Esophagus (tissue), 2 donors: ENCODE results near the gene TMCC3. TPM values are rescaled to one million over a fixed set of nuclear protein-coding genes. Genes with fewer than 3 reads are reported as not detected.

Experiments used
- H3K27ac ChIP-seq, 2 donors: one replicate each; pipeline ENCODE4 v1.5.1; 2013; ENCODE audit warnings: low read depth in 2 of 2, mild to moderate bottlenecking in 2 of 2, inconsistent platforms in 1 of 2, low read length in 1 of 2, moderate library complexity in 1 of 2
- H3K27me3 ChIP-seq, 2 donors: one replicate each; pipeline ENCODE4 v1.6.1; 2013; ENCODE audit warnings: low read length in 2 of 2, control low read depth in 1 of 2, mild to moderate bottlenecking in 1 of 2; ENCODE audit not compliant: insufficient read depth in 2 of 2, control insufficient read depth in 1 of 2
- H3K36me3 ChIP-seq, 2 donors: one replicate each; pipeline ENCODE4 v1.6.1; 2013; ENCODE audit warnings: low read length in 1 of 2; ENCODE audit not compliant: control insufficient read depth in 2 of 2, insufficient read depth in 2 of 2
- H3K4me1 ChIP-seq, 2 donors: one replicate each; pipeline ENCODE4 v1.6.1; 2013; ENCODE audit warnings: low read length in 1 of 2; ENCODE audit not compliant: control insufficient read depth in 2 of 2, insufficient read depth in 2 of 2
- H3K4me3 ChIP-seq, 2 donors: one replicate each; pipeline ENCODE4 v1.5.1; 2013; ENCODE audit warnings: low read length in 2 of 2, mild to moderate bottlenecking in 2 of 2, low read depth in 1 of 2, moderate library complexity in 1 of 2
- H3K9me3 ChIP-seq, 2 donors: one replicate each; pipeline ENCODE4 v1.6.1; 2013; ENCODE audit warnings: mild to moderate bottlenecking in 2 of 2, low read depth in 1 of 2, low read length in 1 of 2, moderate library complexity in 1 of 2; ENCODE audit not compliant: control insufficient read depth in 2 of 2, insufficient read depth in 1 of 2
- WGBS, 2 donors: extraction: QIAGEN DNeasy Blood & Tissue Kit; methylation state at CpG; one replicate each; pipeline ENCODE4 v1.1.7; 2013; 5-methylcytosine and 5-hydroxymethylcytosine counted together
- polyA plus RNA-seq, 2 donors: library from polyadenylated mRNA; stranded (reverse); fragments of 200-250 nt; gene quantifications; one replicate each; pipeline ENCODE4 v1.2.3, GENCODE V29; 2013
- donor health status: healthy with polysubstance abuse.
- donor health status: Bipolar disorder and iron deficiency.

TMCC3 gene
- polyA plus RNA-seq, 2 donors: 2.5 to 3.0 TPM

DNA sequence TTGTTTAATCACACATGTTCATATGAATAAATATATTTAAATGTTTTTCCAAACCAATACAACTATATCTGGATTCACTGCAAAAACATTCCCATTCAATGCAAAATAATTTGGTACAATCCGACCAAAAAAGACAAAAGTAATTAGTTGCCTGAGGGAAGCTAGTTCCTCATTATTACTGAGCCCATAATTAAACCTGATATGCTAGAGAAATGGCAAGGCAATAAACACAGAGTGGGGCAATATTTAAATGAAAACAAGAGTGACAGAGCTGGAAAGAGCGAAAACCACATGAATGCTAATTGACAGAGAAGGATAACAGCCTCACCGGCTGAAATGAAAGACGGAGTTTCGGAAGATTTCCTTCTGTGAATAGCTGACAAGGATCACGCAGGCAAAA lies 82.6 kb downstream of the TMCC3 start:
- 93 to 94% methylated on average over 6 of the region's 6 CpGs for WGBS, 2 donors
- Histone ChIP-seq H3K9me3 (no peaks in the 10 kb centered on the region), H3K36me3 (peaks cover 0 to 4% of the 10 kb centered on the region in 2 donors), H3K27ac (no peak overlapping the region), H3K27me3 (no peaks in the 10 kb centered on the region), H3K4me1 (no peaks in the 10 kb centered on the region), H3K4me3 (no peak overlapping the region)

- Histone ChIP-seq H3K36me3 (peaks cover 0 to 2% of the 10 kb centered on the region in 2 donors), H3K4me1 (peaks cover 0 to 4% of the 10 kb centered on the region in 2 donors), H3K9me3 (no peaks in the 10 kb centered on the region), H3K27me3 (no peaks in the 10 kb centered on the region), H3K27ac (no peak overlapping the region), H3K4me3 (no peak overlapping the region)
- WGBS, 2 donors: 86 to 89% methylated on average over 8 of the region's 8 CpGs
These were observed 84.0 kb downstream of the TMCC3 start for GRCh38 chr12:94566345-94566744.

DNA sequence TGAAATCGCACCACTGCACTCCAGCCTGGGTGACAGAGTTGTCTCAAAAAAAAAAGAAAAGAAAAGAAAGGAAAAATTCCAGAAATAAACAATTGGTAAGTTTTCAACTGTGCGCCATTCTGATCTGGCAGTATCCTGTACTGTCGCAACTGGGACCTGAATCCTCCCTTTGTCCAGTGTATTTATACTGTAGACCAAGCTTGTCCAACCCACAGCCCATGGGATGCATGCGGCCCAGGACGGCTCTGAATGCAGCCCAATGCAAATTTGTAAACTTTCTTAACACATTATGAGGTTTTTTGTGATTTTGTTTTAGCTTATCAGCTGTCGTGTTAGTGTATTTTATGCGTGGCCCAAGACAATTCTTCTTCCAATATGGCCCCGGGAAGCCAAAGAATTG lies 84.7 kb downstream of the TMCC3 start:
- H3K9me3 ChIP-seq: no peaks in the 10 kb centered on the region
- H3K27me3 ChIP-seq: no peaks in the 10 kb centered on the region
- H3K27ac ChIP-seq: no peak overlapping the region
- H3K36me3 ChIP-seq: peaks cover 0 to under 1% of the 10 kb centered on the region in 2 donors
- H3K4me3 ChIP-seq: no peak overlapping the region
- WGBS, 2 donors: 93 to 96% methylated on average over 8 of the region's 8 CpGs
- peaks cover 0 to 6% of the 10 kb centered on the region in 2 donors for H3K4me1 ChIP-seq

GRCh38 chr12:94563286-94563685 lies 87.1 kb downstream of the TMCC3 start:
- no peaks in the 10 kb centered on the region for H3K9me3 ChIP-seq
- H3K36me3 ChIP-seq: no peaks in the 10 kb centered on the region
- H3K4me3 ChIP-seq: no peak overlapping the region
- no peaks in the 10 kb centered on the region for H3K27me3 ChIP-seq
- peaks cover 2 to 9% of the 10 kb centered on the region in 2 donors for H3K4me1 ChIP-seq
- no peak overlapping the region for H3K27ac ChIP-seq
- WGBS, 2 donors: 73 to 81% methylated on average over 5 of the region's 5 CpGs

DNA sequence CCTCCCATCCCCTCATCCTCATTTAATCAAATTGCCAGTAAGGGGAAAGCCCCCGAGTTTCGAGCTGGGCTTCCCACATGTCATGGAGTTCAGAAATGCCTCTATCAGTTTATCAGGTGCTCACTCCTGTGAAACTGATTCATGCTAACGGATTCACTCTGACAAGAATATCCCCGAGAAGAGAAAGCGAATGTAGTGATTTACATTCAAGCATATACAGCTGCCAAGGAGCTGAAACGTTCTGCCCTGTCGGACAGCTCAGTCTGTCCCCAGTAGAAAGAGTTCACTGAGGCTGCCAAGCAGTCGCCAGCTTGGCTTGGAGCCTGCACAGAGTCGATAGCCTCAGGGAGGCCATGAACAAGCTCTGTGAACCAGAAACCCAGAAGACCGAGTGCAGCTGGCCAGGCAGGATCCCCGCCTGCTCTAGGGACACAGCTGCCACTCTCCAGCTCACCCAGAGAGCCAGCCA lies 88.4 kb downstream of the TMCC3 start:
- no peaks in the 10 kb centered on the region for H3K27me3 ChIP-seq
- 39 to 44% methylated on average over 11 of the region's 11 CpGs for WGBS, 2 donors
- no peaks in the 10 kb centered on the region for H3K9me3 ChIP-seq
- H3K36me3 ChIP-seq: no peaks in the 10 kb centered on the region
- H3K27ac ChIP-seq: peak overlapping the region; percentile 63 to 67
- peaks cover 2 to 9% of the 10 kb centered on the region in 2 donors for H3K4me1 ChIP-seq
- H3K4me3 ChIP-seq: no peak overlapping the region

GRCh38 chr12:94560431-94561221 lies 89.7 kb downstream of the TMCC3 start:
- Histone ChIP-seq H3K36me3 (no peaks in the 10 kb centered on the region), H3K27ac (no peak overlapping the region), H3K9me3 (no peaks in the 10 kb centered on the region), H3K27me3 (no peaks in the 10 kb centered on the region), H3K4me1 (peaks cover 2 to 9% of the 10 kb centered on the region in 2 donors), H3K4me3 (no peak overlapping the region)
- 38 to 48% methylated on average over 17 of the region's 17 CpGs for WGBS, 2 donors

GRCh38 chr12:94558612-94559011 lies 91.7 kb downstream of the TMCC3 start:
- Histone ChIP-seq H3K27me3 (no peaks in the 10 kb centered on the region), H3K36me3 (no peaks in the 10 kb centered on the region), H3K9me3 (no peaks in the 10 kb centered on the region), H3K4me3 (no peak overlapping the region), H3K4me1 (peaks cover 2 to 11% of the 10 kb centered on the region in 2 donors), H3K27ac (no peak overlapping the region)
- 47 to 63% methylated on average over 2 of the region's 2 CpGs for WGBS, 2 donors

GRCh38 chr12:94557746-94558295 lies 92.5 kb downstream of the TMCC3 start:
- WGBS, 2 donors: 95 to 98% methylated on average over 1 of the region's 1 CpG
- H3K4me1 ChIP-seq: peaks cover 2 to 11% of the 10 kb centered on the region in 2 donors
- no peaks in the 10 kb centered on the region for H3K9me3 ChIP-seq
- no peaks in the 10 kb centered on the region for H3K36me3 ChIP-seq
- no peak overlapping the region for H3K4me3 ChIP-seq
- H3K27ac ChIP-seq: no peak overlapping the region
- no peaks in the 10 kb centered on the region for H3K27me3 ChIP-seq

DNA sequence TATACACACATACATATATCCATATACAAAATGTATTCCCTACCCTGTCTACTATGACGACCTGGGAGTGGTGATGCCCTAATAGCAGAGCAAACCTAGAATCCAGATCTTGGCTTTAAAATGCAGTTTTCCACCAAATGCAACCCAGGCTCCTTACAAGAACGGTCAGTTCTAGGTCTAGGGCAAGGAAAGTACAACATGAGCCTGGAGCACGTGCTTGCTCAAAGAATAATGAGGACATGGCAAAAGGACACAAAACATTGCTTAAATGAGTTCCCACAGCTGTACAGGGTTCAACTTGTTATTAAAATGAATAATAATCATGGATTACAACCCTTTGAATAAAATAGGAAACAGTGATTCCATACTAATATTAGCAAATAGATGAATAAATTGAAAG lies 94.7 kb downstream of the TMCC3 start:
- 78 to 85% methylated on average over 3 of the region's 3 CpGs for WGBS, 2 donors

More for the DNA sequence above, 94.7 kb downstream of the TMCC3 start:
- Histone ChIP-seq H3K27me3 (no peaks in the 10 kb centered on the region), H3K4me1 (peaks cover 2 to 11% of the 10 kb centered on the region in 2 donors), H3K9me3 (no peaks in the 10 kb centered on the region), H3K4me3 (no peak overlapping the region), H3K36me3 (no peaks in the 10 kb centered on the region), H3K27ac (no peak overlapping the region)
